Peyer's patch (tissue), 4 donors: ENCODE data around the gene RWDD1.

Experiments
- CTCF ChIP-seq, 6 experiments: fragments of 450-650 bp in 4 of 6; fragments of 200-600 bp in 2 of 6; sonication (generic) in 1 of 6; IDR thresholded peaks; one replicate each; pipeline ENCODE4 v1.5.1; 2017 to 2019; ENCODE audit warnings: antibody characterized with exemption in 6 of 6, mild to moderate bottlenecking in 3 of 6, moderate library complexity in 1 of 6
- POLR2A ChIP-seq, 2 donors: fragments of 450-650 bp; IDR thresholded peaks; one replicate each; pipeline ENCODE4 v1.5.1; 2017; ENCODE audit warnings: antibody characterized with exemption in 2 of 2, mild to moderate bottlenecking in 2 of 2, moderate library complexity in 2 of 2

DNA sequence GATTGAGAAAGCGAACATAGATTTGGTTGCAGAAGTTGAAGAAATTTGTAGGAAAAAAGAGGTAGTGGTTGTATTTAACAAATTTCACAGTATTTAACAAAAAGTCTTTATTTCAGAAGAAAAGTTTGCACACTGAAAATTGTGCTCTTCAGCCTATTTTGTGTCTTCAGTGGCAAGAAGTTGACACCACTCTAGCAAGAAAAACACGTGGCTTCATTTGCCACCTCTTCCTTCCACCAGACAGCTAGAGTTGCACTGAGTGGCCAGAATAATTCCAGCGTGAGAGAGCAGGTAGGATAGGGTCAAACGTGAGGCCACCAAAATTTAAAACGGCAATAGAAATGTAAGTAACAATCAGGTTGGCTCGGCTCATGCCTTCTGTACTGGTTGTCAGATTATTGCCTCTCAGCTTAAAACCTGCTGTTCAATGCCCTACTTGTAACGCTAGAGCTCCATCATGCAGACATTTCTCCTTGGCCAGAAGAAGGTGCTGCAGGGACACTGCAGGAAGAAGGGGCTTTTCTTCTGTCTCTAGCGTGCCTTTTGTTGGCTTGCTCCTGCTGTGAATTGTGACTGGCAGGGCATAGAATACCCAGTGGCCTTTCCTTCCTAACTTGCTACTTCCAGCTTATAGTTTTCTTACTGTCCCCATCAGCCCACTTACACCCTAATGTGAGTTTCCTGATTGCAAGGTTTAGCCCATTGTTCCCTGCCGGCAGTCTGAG, 37.9 kb upstream of the RWDD1 start:
- TF ChIP-seq CTCF (IDR thresholded peaks at IDR 0.05): no peak
- TF ChIP-seq POLR2A (IDR thresholded peaks at IDR 0.05): no peak
